ENCODE data around the gene ZNF429. TPM values are rescaled to one million over a fixed set of nuclear protein-coding genes. Genes with fewer than 3 reads are reported as not detected.

Gene ZNF429
- total and polyA plus RNA-seq, 2 donors from 2014 or later, result 8.3 to 21.3 TPM

DNA sequence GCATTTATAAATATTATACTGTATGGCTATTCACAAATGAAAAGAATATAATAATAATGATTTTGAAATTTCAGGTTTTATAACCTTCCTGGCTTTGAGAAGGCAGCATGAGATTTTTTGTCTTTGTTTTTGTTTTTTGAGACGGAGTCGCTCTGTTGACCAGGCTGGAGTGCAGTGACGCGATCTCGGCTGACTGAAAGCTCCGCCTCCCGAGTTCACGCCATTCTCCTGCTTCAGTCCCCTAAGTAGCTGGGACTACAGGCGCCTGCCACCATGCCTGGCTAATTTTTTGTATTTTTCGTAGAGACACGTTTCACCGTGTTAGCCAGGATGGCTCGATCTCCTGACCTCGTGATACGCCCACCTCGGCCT, 64.1 kb downstream of the ZNF429 start:
- Histone ChIP-seq H3K9me3 (ENCODE audit: control insufficient read depth in 2 of 3, insufficient read depth in 1 of 3, low read length in 3 of 3) (no peaks in the 10 kb centered on the region), H3K36me3 (ENCODE audit: control insufficient read depth in 2 of 3, insufficient read depth in 3 of 3, low read length in 3 of 3) (no peaks in the 10 kb centered on the region), H3K4me3 (ENCODE audit: low read length in 3 of 3) (peak overlapping the region; percentile 43 to 96 (median 72)), H3K27ac (ENCODE audit: low read depth in 2 of 2, low read length in 2 of 2) (peak overlapping the region; percentile 65 to 66), H3K9ac (ENCODE audit: low read length in 3 of 3) (peak overlapping the region in 1 of 3 donors; percentile 95), H3K4me1 (ENCODE audit: control insufficient read depth in 2 of 3, insufficient read depth in 2 of 3, low read depth in 1 of 3, low read length in 3 of 3) (peaks cover 0 to 2% (median 0%) of the 10 kb centered on the region in 3 donors), H3K27me3 (ENCODE audit: control insufficient read depth, insufficient read depth, low read length) (no peaks in the 10 kb centered on the region)
- intact Hi-C loops (cut with DNase I), result no loop called here
- DNase-seq, result peak in 4 of 5 donors; percentile 45 to 82 (median 66)
- no peak for FAIRE-seq
- TF ChIP-seq, protein P1, sequence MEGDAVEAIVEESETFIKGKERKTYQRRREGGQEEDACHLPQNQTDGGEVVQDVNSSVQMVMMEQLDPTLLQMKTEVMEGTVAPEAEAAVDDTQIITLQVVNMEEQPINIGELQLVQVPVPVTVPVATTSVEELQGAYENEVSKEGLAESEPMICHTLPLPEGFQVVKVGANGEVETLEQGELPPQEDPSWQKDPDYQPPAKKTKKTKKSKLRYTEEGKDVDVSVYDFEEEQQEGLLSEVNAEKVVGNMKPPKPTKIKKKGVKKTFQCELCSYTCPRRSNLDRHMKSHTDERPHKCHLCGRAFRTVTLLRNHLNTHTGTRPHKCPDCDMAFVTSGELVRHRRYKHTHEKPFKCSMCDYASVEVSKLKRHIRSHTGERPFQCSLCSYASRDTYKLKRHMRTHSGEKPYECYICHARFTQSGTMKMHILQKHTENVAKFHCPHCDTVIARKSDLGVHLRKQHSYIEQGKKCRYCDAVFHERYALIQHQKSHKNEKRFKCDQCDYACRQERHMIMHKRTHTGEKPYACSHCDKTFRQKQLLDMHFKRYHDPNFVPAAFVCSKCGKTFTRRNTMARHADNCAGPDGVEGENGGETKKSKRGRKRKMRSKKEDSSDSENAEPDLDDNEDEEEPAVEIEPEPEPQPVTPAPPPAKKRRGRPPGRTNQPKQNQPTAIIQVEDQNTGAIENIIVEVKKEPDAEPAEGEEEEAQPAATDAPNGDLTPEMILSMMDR (IDR thresholded peaks at IDR 0.05; ENCODE audit: borderline replicate concordance, extremely low read depth, insufficient read depth), result no peak

DNA sequence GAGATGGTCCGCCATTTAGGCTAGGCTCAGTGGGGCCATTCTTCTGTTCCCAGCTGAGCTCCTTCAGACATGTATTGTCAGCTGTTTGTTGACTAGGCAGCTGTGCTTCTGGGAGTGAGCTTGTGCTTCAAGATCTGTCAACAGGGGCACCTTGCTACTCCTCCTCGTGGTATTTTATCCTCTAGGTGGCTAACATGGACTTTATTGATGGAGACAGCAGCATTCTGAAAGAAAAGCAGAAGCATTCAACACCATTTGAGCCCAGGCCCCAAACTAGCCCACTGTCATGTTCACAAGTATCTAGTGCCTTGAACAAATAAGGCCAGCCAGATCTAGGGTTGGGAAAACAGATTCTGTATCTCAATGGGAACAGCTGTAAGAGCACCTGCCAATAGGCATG, 65.9 kb downstream of the ZNF429 start:
- no peaks in the 10 kb centered on the region for H3K36me3 ChIP-seq (ENCODE audit: control insufficient read depth in 2 of 3, insufficient read depth in 3 of 3, low read length in 3 of 3)
- FAIRE-seq, result no peak
- H3K9me3 ChIP-seq (ENCODE audit: control insufficient read depth in 2 of 3, insufficient read depth in 1 of 3, low read length in 3 of 3), result no peaks in the 10 kb centered on the region
- H3K9ac ChIP-seq (ENCODE audit: low read length in 3 of 3), result no peak overlapping the region
- TF ChIP-seq, protein P1 (IDR thresholded peaks at IDR 0.05; ENCODE audit: borderline replicate concordance, extremely low read depth, insufficient read depth), result no peak
- no peak overlapping the region for H3K4me3 ChIP-seq (ENCODE audit: low read length in 3 of 3)
- H3K4me1 ChIP-seq (ENCODE audit: control insufficient read depth in 2 of 3, insufficient read depth in 2 of 3, low read depth in 1 of 3, low read length in 3 of 3), result peaks cover 0 to 2% (median 0%) of the 10 kb centered on the region in 3 donors
- H3K27ac ChIP-seq (ENCODE audit: low read depth in 2 of 2, low read length in 2 of 2), result no peak overlapping the region
- no peaks in the 10 kb centered on the region for H3K27me3 ChIP-seq (ENCODE audit: control insufficient read depth, insufficient read depth, low read length)
- no peak for DNase-seq
- intact Hi-C loops (cut with DNase I), result no loop called here

DNA sequence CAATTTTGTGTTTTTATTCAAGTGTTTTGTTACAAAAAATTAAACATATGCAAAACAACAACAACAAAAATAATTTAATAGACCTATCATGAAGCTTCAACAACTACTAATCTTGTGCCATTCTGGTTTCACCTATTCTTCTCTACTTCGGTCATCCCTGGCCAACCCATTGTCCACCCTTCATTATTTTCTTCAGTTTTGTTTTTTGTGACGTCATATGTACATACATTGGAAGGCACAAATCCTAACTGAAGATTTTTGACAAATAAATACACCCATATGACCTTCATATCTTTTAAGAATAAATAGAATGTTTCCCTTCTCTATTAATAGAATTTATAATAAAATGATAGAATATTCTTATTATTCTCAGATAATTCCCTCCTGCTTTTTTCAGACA, 69.2 kb downstream of the ZNF429 start:
- H3K36me3 ChIP-seq (ENCODE audit: control insufficient read depth in 2 of 3, insufficient read depth in 3 of 3, low read length in 3 of 3), result no peaks in the 10 kb centered on the region
- H3K9me3 ChIP-seq (ENCODE audit: control insufficient read depth in 2 of 3, insufficient read depth in 1 of 3, low read length in 3 of 3), result no peaks in the 10 kb centered on the region
- no peak for DNase-seq
- no peaks in the 10 kb centered on the region for H3K27me3 ChIP-seq (ENCODE audit: control insufficient read depth, insufficient read depth, low read length)
- TF ChIP-seq, protein P1 (IDR thresholded peaks at IDR 0.05; ENCODE audit: borderline replicate concordance, extremely low read depth, insufficient read depth), result no peak
- intact Hi-C loops (cut with DNase I), result no loop called here
- no peak overlapping the region for H3K4me3 ChIP-seq (ENCODE audit: low read length in 3 of 3)
- H3K4me1 ChIP-seq (ENCODE audit: control insufficient read depth in 2 of 3, insufficient read depth in 2 of 3, low read depth in 1 of 3, low read length in 3 of 3), result no peaks in the 10 kb centered on the region
- H3K27ac ChIP-seq (ENCODE audit: low read depth in 2 of 2, low read length in 2 of 2), result no peak overlapping the region
- no peak for FAIRE-seq
- H3K9ac ChIP-seq (ENCODE audit: low read length in 3 of 3), result no peak overlapping the region

DNA sequence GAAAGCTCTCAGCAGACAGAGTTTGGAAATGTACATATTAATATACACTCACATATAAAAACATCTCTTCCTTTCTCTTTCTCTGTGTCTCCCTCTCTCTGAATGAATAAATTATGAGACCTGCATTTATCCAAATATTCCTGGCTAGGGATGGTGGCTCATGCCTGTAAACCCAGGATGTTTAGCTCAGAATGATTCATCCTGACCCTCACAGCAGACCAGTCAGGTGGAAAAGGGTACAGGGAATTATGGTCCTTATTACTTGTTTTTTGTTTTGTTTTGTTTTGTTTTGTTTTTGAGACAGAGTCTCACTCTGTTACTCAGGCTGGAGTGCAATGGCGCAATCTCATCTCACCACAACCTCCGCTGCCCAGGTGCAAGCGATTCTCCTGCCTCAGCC, 71.1 kb downstream of the ZNF429 start:
- H3K4me1 ChIP-seq (ENCODE audit: control insufficient read depth in 2 of 3, insufficient read depth in 2 of 3, low read depth in 1 of 3, low read length in 3 of 3), result no peaks in the 10 kb centered on the region
- no peaks in the 10 kb centered on the region for H3K9me3 ChIP-seq (ENCODE audit: control insufficient read depth in 2 of 3, insufficient read depth in 1 of 3, low read length in 3 of 3)
- TF ChIP-seq, protein P1 (IDR thresholded peaks at IDR 0.05; ENCODE audit: borderline replicate concordance, extremely low read depth, insufficient read depth), result no peak
- intact Hi-C loops (cut with DNase I), result no loop called here
- H3K27ac ChIP-seq (ENCODE audit: low read depth in 2 of 2, low read length in 2 of 2), result no peak overlapping the region
- FAIRE-seq, result no peak
- no peaks in the 10 kb centered on the region for H3K27me3 ChIP-seq (ENCODE audit: control insufficient read depth, insufficient read depth, low read length)
- H3K9ac ChIP-seq (ENCODE audit: low read length in 3 of 3), result no peak overlapping the region
- DNase-seq, result no peak
- H3K4me3 ChIP-seq (ENCODE audit: low read length in 3 of 3), result no peak overlapping the region
- no peaks in the 10 kb centered on the region for H3K36me3 ChIP-seq (ENCODE audit: control insufficient read depth in 2 of 3, insufficient read depth in 3 of 3, low read length in 3 of 3)

Measured in kidney (tissue), 14 donors.